Cardiac muscle cell (in vitro differentiated cells and primary cell): Measurements from ENCODE around the gene PSAPL1. TPM values are rescaled to one million over a fixed set of nuclear protein-coding genes. Genes with fewer than 3 reads are reported as not detected.

Experiments used
- DNase-seq, 2 donors: peaks; one replicate each; pipeline versions ENCODE4 v3.0.0 to v3.0.0-alpha.2; 2010 to 2017; ENCODE audit warnings: low read depth in 1 of 2, low spot score in 1 of 2
- H3K27ac ChIP-seq: fragments of 200-600 bp; sonication (generic); 2 replicates; pipeline ENCODE4 v1.5.1; 2016
- H3K27me3 ChIP-seq: fragments of 200-600 bp; sonication (generic); 2 replicates; pipeline ENCODE4 v1.6.0; 2016; ENCODE audit warnings: control low read depth
- H3K36me3 ChIP-seq: fragments of 200-600 bp; sonication (generic); 2 replicates; pipeline ENCODE4 v1.5.1; 2016; ENCODE audit warnings: control low read depth
- H3K4me1 ChIP-seq: fragments of 200-600 bp; sonication (generic); 2 replicates; pipeline ENCODE4 v1.8.1; 2017; ENCODE audit warnings: low read depth, mild to moderate bottlenecking, mixed run types
- H3K4me3 ChIP-seq: fragments of 200-600 bp; sonication (generic); 2 replicates; pipeline ENCODE4 v1.5.1; 2016; ENCODE audit warnings: mild to moderate bottlenecking
- H3K9me3 ChIP-seq: fragments of 200-600 bp; sonication (generic); 2 replicates; pipeline ENCODE4 v1.5.1; 2017; ENCODE audit warnings: low read depth, mild to moderate bottlenecking, control low read depth
- CTCF ChIP-seq: IDR thresholded peaks from 2 replicates; pipeline ENCODE4 v1.5.1; 2012; ENCODE audit warnings: low read depth, mild to moderate bottlenecking, low read length
- polyA plus RNA-seq: library from polyadenylated mRNA; unstranded; fragments of >200 nt; fragmentation: Nextera tagmentation; extraction: Ambion mirVana; gene quantifications from 2 replicates; pipeline ENCODE4 v1.2.1, GENCODE V29; 2016
- total RNA-seq: library from RNA; depleted of rRNA; stranded (reverse); fragments of >200 nt; gene quantifications from 2 replicates; pipeline ENCODE4 v1.2.3, GENCODE V29; 2016

PSAPL1 gene
- total and polyA plus RNA-seq, 2 experiments from 2014 or later: 3.5 to 4.4 TPM

GRCh38 chr4:7403001-7403400 lies 31.7 kb downstream of the PSAPL1 start:
- H3K4me3 ChIP-seq: no peak overlapping the region
- no peaks in the 10 kb centered on the region for H3K9me3 ChIP-seq
- no peaks in the 10 kb centered on the region for H3K36me3 ChIP-seq
- TF ChIP-seq CTCF: no peak
- H3K27ac ChIP-seq: no peak overlapping the region
- no peaks in the 10 kb centered on the region for H3K27me3 ChIP-seq
- H3K4me1 ChIP-seq: peaks cover under 1% of the 10 kb centered on the region
- DNase-seq: no peak

GRCh38 chr4:7402526-7402925 lies 32.2 kb downstream of the PSAPL1 start:
- DNase-seq: no peak
- H3K27ac ChIP-seq: no peak overlapping the region
- TF ChIP-seq CTCF: no peak

GRCh38 chr4:7400671-7401298 lies 33.9 kb downstream of the PSAPL1 start:
- no peak for TF ChIP-seq CTCF
- Histone ChIP-seq H3K9me3 (no peaks in the 10 kb centered on the region), H3K4me3 (no peak overlapping the region), H3K4me1 (peaks cover 12% of the 10 kb centered on the region), H3K27ac (no peak overlapping the region), H3K36me3 (no peaks in the 10 kb centered on the region), H3K27me3 (no peaks in the 10 kb centered on the region)
- no peak for DNase-seq

More at GRCh38 chr4:7402526-7402925, 32.2 kb downstream of the PSAPL1 start:
- Histone ChIP-seq H3K4me3 (no peak overlapping the region), H3K27me3 (no peaks in the 10 kb centered on the region), H3K9me3 (no peaks in the 10 kb centered on the region), H3K4me1 (peaks cover 5% of the 10 kb centered on the region), H3K36me3 (no peaks in the 10 kb centered on the region)

- Histone ChIP-seq H3K4me1 (peaks cover 12% of the 10 kb centered on the region), H3K9me3 (no peaks in the 10 kb centered on the region), H3K27ac (no peak overlapping the region), H3K36me3 (no peaks in the 10 kb centered on the region), H3K4me3 (no peak overlapping the region), H3K27me3 (no peaks in the 10 kb centered on the region)
- TF ChIP-seq CTCF: no peak
- DNase-seq: no peak
Measured at GRCh38 chr4:7399440-7400234, 35.1 kb downstream of the PSAPL1 start.

GRCh38 chr4:7398788-7399439 lies 35.8 kb downstream of the PSAPL1 start:
- no peak for TF ChIP-seq CTCF
- Histone ChIP-seq H3K4me1 (peaks cover 12% of the 10 kb centered on the region), H3K9me3 (no peaks in the 10 kb centered on the region), H3K36me3 (no peaks in the 10 kb centered on the region), H3K4me3 (no peak overlapping the region), H3K27ac (no peak overlapping the region), H3K27me3 (no peaks in the 10 kb centered on the region)
- DNase-seq: no peak
